Naive thymus-derived CD4-positive, alpha-beta T cell (primary cell): ENCODE data around the gene CHI3L2. TPM values are rescaled to one million over a fixed set of nuclear protein-coding genes. Genes with fewer than 3 reads are reported as not detected.

Source experiments
- ATAC-seq: fragments of 150-1000 bp; cut with Tn5 transposase; 2 replicates; pipeline ENCODE4 v1.10.0; 2021; ENCODE audit warnings: mild to moderate bottlenecking, moderate library complexity
- CTCF ChIA-PET: fragments of 350-600 bp; sonication (Branson Sonifier 250); formaldehyde crosslinking; loops from one replicate; lab custom pipeline; 2021; ENCODE audit warnings: antibody characterized with exemption; lab: Charles Lee
- POLR2A ChIA-PET: fragments of 350-600 bp; sonication (Branson Sonifier 250); formaldehyde crosslinking; loops from one replicate; lab custom pipeline; 2021; ENCODE audit warnings: antibody characterized with exemption, inconsistent platforms; lab: Charles Lee
- DNase-seq, 9 donors: peaks; one replicate each; pipeline versions ENCODE4 v3.0.0 to v3.0.0-alpha.2; 2020 to 2022; ENCODE audit warnings: mixed read lengths in 1 of 9
- H3K27ac ChIP-seq: one replicate; pipeline ENCODE4 v1.7.0; 2013; ENCODE audit warnings: mild to moderate bottlenecking, low read depth, low read length, moderate library complexity
- H3K27me3 ChIP-seq, 2 donors: one replicate each; pipeline ENCODE4 v1.7.0; 2013; ENCODE audit warnings: low read length in 2 of 2, mild to moderate bottlenecking in 2 of 2, moderate library complexity in 2 of 2; ENCODE audit not compliant: control insufficient read depth in 2 of 2, insufficient read depth in 2 of 2
- H3K36me3 ChIP-seq, 3 experiments: 1 replicate in 2 of 3; 2 replicates in 1 of 3; pipeline ENCODE4 v1.7.0; 2013; ENCODE audit warnings: low read length in 3 of 3, mild to moderate bottlenecking in 3 of 3, moderate library complexity in 1 of 3; ENCODE audit not compliant: insufficient read depth in 3 of 3, control insufficient read depth in 2 of 3
- H3K4me1 ChIP-seq, 2 donors: one replicate each; pipeline ENCODE4 v1.7.0; 2013; ENCODE audit warnings: low read length in 2 of 2, mild to moderate bottlenecking in 2 of 2, moderate library complexity in 1 of 2; ENCODE audit not compliant: control insufficient read depth in 2 of 2, insufficient read depth in 2 of 2
- H3K4me3 ChIP-seq: 2 replicates; pipeline ENCODE4 v1.7.0; 2013; ENCODE audit warnings: mild to moderate bottlenecking, low read length
- H3K9me3 ChIP-seq, 3 experiments: 1 replicate in 2 of 3; 2 replicates in 1 of 3; pipeline ENCODE4 v1.7.0; 2013; ENCODE audit warnings: low read length in 3 of 3; ENCODE audit not compliant: control insufficient read depth in 2 of 3
- H3K27ac Mint-ChIP-seq, 9 donors: one replicate each; pipeline ENCODE4 v1.8.0; 2020 to 2022; ENCODE audit warnings: mixed read lengths in 9 of 9, mild to moderate bottlenecking in 8 of 9, moderate library complexity in 5 of 9, inconsistent platforms in 2 of 9
- H3K27me3 Mint-ChIP-seq, 5 donors: one replicate each; pipeline ENCODE4 v1.8.0; 2021 to 2022; ENCODE audit warnings: mixed read lengths in 5 of 5, mild to moderate bottlenecking in 1 of 5
- H3K36me3 Mint-ChIP-seq, 5 donors: one replicate each; pipeline ENCODE4 v1.8.0; 2020 to 2022; ENCODE audit warnings: mixed read lengths in 5 of 5, mild to moderate bottlenecking in 3 of 5, inconsistent platforms in 1 of 5
- H3K4me1 Mint-ChIP-seq, 7 donors: one replicate each; pipeline ENCODE4 v1.8.0; 2020 to 2022; ENCODE audit warnings: mixed read lengths in 7 of 7, mild to moderate bottlenecking in 3 of 7, inconsistent platforms in 1 of 7
- H3K4me3 Mint-ChIP-seq, 10 donors: one replicate each; pipeline ENCODE4 v1.8.0; 2020 to 2022; ENCODE audit warnings: mild to moderate bottlenecking in 10 of 10, mixed read lengths in 10 of 10, moderate library complexity in 6 of 10, inconsistent platforms in 2 of 10
- H3K9me3 Mint-ChIP-seq, 11 donors: one replicate each; pipeline ENCODE4 v1.8.0; 2020 to 2022; ENCODE audit warnings: mixed read lengths in 11 of 11, mild to moderate bottlenecking in 4 of 11, inconsistent platforms in 1 of 11, moderate library complexity in 1 of 11
- intact Hi-C, 2 donors: fragments of 100-400 bp; cut with micrococcal nuclease; formaldehyde crosslinking; loops; one replicate each; pipeline ENCODE4 v1.15.1; 2023
- polyA plus RNA-seq, 2 donors: library from polyadenylated mRNA; unstranded; fragments of 300-500 nt; fragmentation: Illumina TruSeq; gene quantifications; one replicate each; pipeline ENCODE4 v1.2.3, GENCODE V29; 2021
- total RNA-seq, 6 experiments: library from RNA in 5 of 6; stranded (reverse) in 5 of 6; gene quantifications; 1 replicate in 5 of 6; 2 replicates in 1 of 6; pipeline ENCODE4 v1.2.3 and lab custom pipeline; 2021 to 2026

Gene CHI3L2
- total and polyA plus RNA-seq, 7 experiments from 2014 or later: 7.0 to 136 (median 29.1) TPM

DNA sequence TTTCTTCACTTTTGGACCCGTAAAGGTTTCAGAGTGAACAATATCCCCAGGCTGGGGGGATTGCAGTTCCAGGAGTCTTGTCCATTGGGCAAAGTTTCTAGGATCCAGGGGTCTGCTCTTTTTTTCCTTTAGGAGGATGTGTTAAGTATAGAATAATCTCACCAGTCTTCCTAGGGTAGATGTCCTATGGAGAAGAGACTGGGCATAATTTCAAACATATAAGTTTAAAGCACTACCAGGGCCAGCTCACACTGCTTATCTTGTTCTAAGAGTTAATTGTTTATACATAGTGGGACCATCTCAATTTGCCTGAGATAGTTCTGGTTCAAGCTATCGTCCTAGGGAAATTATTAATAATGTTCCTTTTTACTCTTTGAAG lies 1.2 kb downstream of the CHI3L2 start:
- peaks cover 0 to 6% (median 0%) of the 10 kb centered on the region in 11 donors for H3K9me3 Mint-ChIP-seq
- Histone ChIP-seq H3K4me1 (peaks cover 52 to 75% of the 10 kb centered on the region in 2 donors), H3K4me3 (no peak overlapping the region), H3K9me3 (no peaks in the 10 kb centered on the region), H3K36me3 (no peaks in the 10 kb centered on the region), H3K27ac (peak overlapping the region; percentile 71), H3K27me3 (no peaks in the 10 kb centered on the region)
- H3K36me3 Mint-ChIP-seq: peaks cover 0 to 10% (median 5%) of the 10 kb centered on the region in 5 donors
- H3K4me1 Mint-ChIP-seq: peaks cover 47 to 90% (median 86%) of the 10 kb centered on the region in 7 donors
- intact Hi-C loops: loop anchor here (2.0 to 10.0 kb wide), 3 partner anchors 22 to 529 kb away; partner anchors contain the start of genes C1orf162 (in 1 of the 2) and DDX20 (in 1 of the 2)
- ChIA-PET POLR2A (interaction anchor here (0.5 to 18.8 kb wide), 8 partner anchors 12 to 1681 kb away, joined by 3 to 1128 read pairs (median 4); partner anchors contain the start of gene DENND2D), CTCF (interaction anchor here (0.6 to 17.6 kb wide), 10 partner anchors 8 to 198 kb away, joined by 3 to 341 read pairs (median 3); partner anchors contain the start of gene DENND2D)
- no peak for ATAC-seq
- H3K4me3 Mint-ChIP-seq: peak overlapping the region in 8 of 10 donors; percentile 7 to 88 (median 70)
- DNase-seq: no peak
- H3K27ac Mint-ChIP-seq: peak overlapping the region; percentile 30 to 99 (median 93)
- no peaks in the 10 kb centered on the region for H3K27me3 Mint-ChIP-seq

DNA sequence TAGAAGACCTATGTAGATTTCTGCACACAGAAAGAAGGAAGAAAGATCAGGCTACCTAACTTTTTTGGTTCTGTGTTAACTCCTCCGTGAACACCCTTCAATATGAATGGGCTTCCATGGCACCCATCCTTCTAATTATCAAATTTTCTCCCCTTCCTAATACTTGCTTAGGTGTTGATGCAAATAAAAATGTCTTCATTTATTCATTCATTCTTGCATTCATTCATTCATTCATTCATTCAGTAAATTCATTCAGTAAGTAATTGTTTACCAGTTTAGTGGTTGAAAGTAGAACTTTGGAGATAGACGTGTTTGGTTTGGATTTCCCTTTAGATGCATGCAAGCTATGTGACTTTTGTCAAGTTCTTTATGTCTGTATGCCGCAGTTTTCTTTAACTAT lies 4.6 kb downstream of the CHI3L2 start:
- Histone ChIP-seq H3K4me1 (peaks cover 25 to 47% of the 10 kb centered on the region in 2 donors), H3K36me3 (peaks cover 0 to 6% (median 0%) of the 10 kb centered on the region in 3 experiments), H3K9me3 (no peaks in the 10 kb centered on the region), H3K27me3 (no peaks in the 10 kb centered on the region), H3K27ac (no peak overlapping the region), H3K4me3 (no peak overlapping the region)
- H3K27me3 Mint-ChIP-seq: no peaks in the 10 kb centered on the region
- H3K36me3 Mint-ChIP-seq: peaks cover 13 to 36% (median 28%) of the 10 kb centered on the region in 5 donors
- no peak for ATAC-seq
- peaks cover 0 to 6% (median 0%) of the 10 kb centered on the region in 11 donors for H3K9me3 Mint-ChIP-seq
- peaks cover 36 to 87% (median 75%) of the 10 kb centered on the region in 7 donors for H3K4me1 Mint-ChIP-seq
- intact Hi-C loops: no loop called here
- ChIA-PET CTCF (interaction anchor here (0.6 to 1.4 kb wide), 2 partner anchors 9 to 10 kb away, joined by 3 to 4 read pairs; no protein-coding TSS in a partner anchor), POLR2A (interaction anchor here (0.9 to 8.7 kb wide), 5 partner anchors 15 to 97 kb away, joined by 3 to 99 read pairs (median 4); no protein-coding TSS in a partner anchor)
- no peak for DNase-seq
- H3K4me3 Mint-ChIP-seq: peak overlapping the region; percentile 38 to 94 (median 80)
- peak overlapping the region in 7 of 9 donors; percentile 4 to 99 (median 55) for H3K27ac Mint-ChIP-seq

DNA sequence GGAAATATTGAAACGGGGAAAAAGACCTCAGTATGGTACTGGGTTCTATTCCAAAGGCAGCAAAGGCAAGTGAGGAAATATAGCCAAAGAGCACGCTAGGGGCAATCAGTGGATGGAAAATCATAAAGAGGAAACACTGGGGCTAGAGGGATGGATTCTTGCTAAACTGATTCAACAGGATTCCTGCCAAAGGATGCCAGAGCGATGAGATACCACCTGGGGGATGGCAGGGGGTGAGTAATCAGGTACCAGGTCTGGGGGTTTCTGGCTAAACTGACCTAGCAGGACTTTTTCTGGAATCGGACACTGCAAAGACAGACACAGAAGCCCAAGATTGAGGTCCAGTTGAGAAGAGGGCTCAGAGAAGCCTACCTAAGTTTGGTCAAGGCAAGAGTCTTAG lies 6.7 kb downstream of the CHI3L2 start:
- Mint-ChIP-seq H3K9me3 (peaks cover 0 to 6% (median 3%) of the 10 kb centered on the region in 11 donors), H3K4me1 (peaks cover 27 to 85% (median 65%) of the 10 kb centered on the region in 7 donors), H3K27me3 (no peaks in the 10 kb centered on the region), H3K4me3 (no peak overlapping the region), H3K36me3 (peaks cover 19 to 54% (median 49%) of the 10 kb centered on the region in 5 donors), H3K27ac (peak overlapping the region in 3 of 9 donors; percentile 61 to 83 (median 62))
- POLR2A ChIA-PET: interaction anchor here (1.3 kb wide), 1 partner anchor 8 kb away, joined by 3 read pairs; no protein-coding TSS in a partner anchor
- no peak for DNase-seq
- peaks cover 0 to 19% (median 0%) of the 10 kb centered on the region in 3 experiments for H3K36me3 ChIP-seq
- intact Hi-C loops: no loop called here
- CTCF ChIA-PET: no interaction called here
- no peak overlapping the region for H3K4me3 ChIP-seq
- H3K27ac ChIP-seq: no peak overlapping the region
- no peaks in the 10 kb centered on the region for H3K27me3 ChIP-seq
- no peak for ATAC-seq
- H3K9me3 ChIP-seq: no peaks in the 10 kb centered on the region
- H3K4me1 ChIP-seq: peaks cover 7 to 27% of the 10 kb centered on the region in 2 donors

DNA sequence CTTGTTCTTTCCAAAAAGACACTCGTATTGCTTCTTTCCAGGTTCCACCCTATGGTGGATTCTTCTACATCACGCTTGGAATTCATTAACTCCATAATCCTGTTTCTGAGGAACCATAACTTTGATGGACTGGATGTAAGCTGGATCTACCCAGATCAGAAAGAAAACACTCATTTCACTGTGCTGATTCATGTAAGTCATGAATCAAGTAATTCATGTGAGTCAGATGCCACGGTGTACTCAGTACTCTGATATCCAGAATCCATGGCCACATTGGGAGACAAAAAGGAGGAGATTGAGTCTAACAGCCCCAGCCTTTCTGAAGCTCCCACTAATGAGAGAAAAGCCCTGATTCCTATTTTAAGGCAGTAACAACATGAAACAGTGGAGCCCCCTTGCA lies 7.4 kb downstream of the CHI3L2 start:
- H3K4me3 Mint-ChIP-seq: no peak overlapping the region
- POLR2A ChIA-PET: interaction anchor here (1.3 kb wide), 1 partner anchor 9 kb away, joined by 3 read pairs; no protein-coding TSS in a partner anchor
- H3K9me3 ChIP-seq: no peaks in the 10 kb centered on the region
- intact Hi-C loops: no loop called here
- peaks cover 24 to 58% (median 55%) of the 10 kb centered on the region in 5 donors for H3K36me3 Mint-ChIP-seq
- no peaks in the 10 kb centered on the region for H3K27me3 Mint-ChIP-seq
- peak overlapping the region in 2 of 9 donors; percentile 61 to 83 for H3K27ac Mint-ChIP-seq
- no peak overlapping the region for H3K4me3 ChIP-seq
- ATAC-seq (no peak), DNase-seq (no peak)
- H3K27me3 ChIP-seq: no peaks in the 10 kb centered on the region
- H3K9me3 Mint-ChIP-seq: peaks cover 0 to 7% (median 1%) of the 10 kb centered on the region in 11 donors
- CTCF ChIA-PET: no interaction called here
- no peak overlapping the region for H3K27ac ChIP-seq
- H3K4me1 ChIP-seq: peaks cover 3 to 24% of the 10 kb centered on the region in 2 donors
- H3K4me1 Mint-ChIP-seq: peaks cover 29 to 88% (median 67%) of the 10 kb centered on the region in 7 donors
- peaks cover 0 to 25% (median 0%) of the 10 kb centered on the region in 3 experiments for H3K36me3 ChIP-seq

DNA sequence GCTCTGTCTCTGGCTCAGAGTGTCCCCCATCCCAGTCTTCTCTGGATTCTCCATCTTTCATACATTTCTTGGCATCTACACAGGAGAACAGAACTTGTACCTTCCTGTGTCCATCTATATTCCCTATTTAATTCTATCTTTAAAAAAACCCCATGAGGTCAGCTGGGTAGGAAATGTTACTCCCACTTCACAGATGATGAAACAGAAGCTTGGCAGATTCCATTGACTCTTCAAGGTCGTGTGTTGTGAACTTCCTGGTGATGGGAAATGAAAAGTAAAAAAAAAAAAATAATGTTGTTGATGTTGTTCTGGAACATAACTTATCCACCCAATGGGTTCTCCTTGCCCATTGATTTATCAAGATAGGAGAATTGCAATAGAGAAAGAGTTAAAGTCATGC lies 8.9 kb downstream of the CHI3L2 start:
- ATAC-seq (no peak), DNase-seq (no peak)
- H3K9me3 ChIP-seq: no peaks in the 10 kb centered on the region
- no peaks in the 10 kb centered on the region for H3K27me3 ChIP-seq
- no peak overlapping the region for H3K27ac ChIP-seq
- peaks cover 0 to 7% (median 0%) of the 10 kb centered on the region in 11 donors for H3K9me3 Mint-ChIP-seq
- POLR2A ChIA-PET: interaction anchor here (0.7 to 1.2 kb wide), 4 partner anchors 10 to 95 kb away, joined by 3 to 6 read pairs (median 3); no protein-coding TSS in a partner anchor
- no peaks in the 10 kb centered on the region for H3K27me3 Mint-ChIP-seq
- CTCF ChIA-PET: no interaction called here
- peaks cover 32 to 71% (median 64%) of the 10 kb centered on the region in 5 donors for H3K36me3 Mint-ChIP-seq
- H3K36me3 ChIP-seq: peaks cover 0 to 39% (median 0%) of the 10 kb centered on the region in 3 experiments
- H3K4me1 ChIP-seq: peaks cover 0 to 11% of the 10 kb centered on the region in 2 donors
- no peak overlapping the region for H3K4me3 Mint-ChIP-seq
- intact Hi-C loops: no loop called here
- H3K27ac Mint-ChIP-seq: peak overlapping the region in 6 of 9 donors; percentile 5 to 83 (median 56)
- no peak overlapping the region for H3K4me3 ChIP-seq
- H3K4me1 Mint-ChIP-seq: peaks cover 24 to 88% (median 53%) of the 10 kb centered on the region in 7 donors

DNA sequence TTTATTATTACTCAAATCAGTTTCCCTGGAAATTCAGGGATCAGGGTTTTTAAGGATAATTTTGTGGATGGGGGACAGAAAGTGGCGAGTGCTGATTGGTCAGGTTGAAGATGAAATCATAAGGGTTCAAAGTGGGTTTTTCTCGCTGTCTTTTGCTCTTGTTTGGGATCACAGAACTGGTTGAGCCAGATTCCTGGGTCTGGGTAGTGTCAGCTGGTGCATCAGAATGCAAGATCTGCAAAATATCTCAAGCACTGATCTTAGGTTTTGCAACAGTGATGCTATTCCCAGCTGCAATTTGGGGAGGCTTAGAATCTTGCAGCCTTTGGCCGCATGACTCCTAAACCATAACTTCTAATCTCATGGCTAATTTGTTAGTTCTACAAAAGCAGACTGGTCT lies 9.3 kb downstream of the CHI3L2 start:
- peak overlapping the region in 4 of 9 donors; percentile 5 to 83 (median 51) for H3K27ac Mint-ChIP-seq
- Histone ChIP-seq H3K27me3 (no peaks in the 10 kb centered on the region), H3K4me3 (no peak overlapping the region), H3K4me1 (peaks cover 0 to 8% of the 10 kb centered on the region in 2 donors), H3K27ac (no peak overlapping the region), H3K9me3 (no peaks in the 10 kb centered on the region), H3K36me3 (peaks cover 0 to 43% (median 0%) of the 10 kb centered on the region in 3 experiments)
- ChIA-PET POLR2A (interaction anchor here (0.7 to 1.2 kb wide), 3 partner anchors 11 to 95 kb away, joined by 3 to 6 read pairs (median 3); no protein-coding TSS in a partner anchor), CTCF (interaction anchor here (0.7 to 1.2 kb wide), 2 partner anchors 14 to 21 kb away, joined by 3 read pairs; no protein-coding TSS in a partner anchor)
- peaks cover 20 to 85% (median 49%) of the 10 kb centered on the region in 7 donors for H3K4me1 Mint-ChIP-seq
- no peak overlapping the region for H3K4me3 Mint-ChIP-seq
- H3K27me3 Mint-ChIP-seq: no peaks in the 10 kb centered on the region
- intact Hi-C loops: no loop called here
- H3K36me3 Mint-ChIP-seq: peaks cover 32 to 73% (median 66%) of the 10 kb centered on the region in 5 donors
- ATAC-seq (no peak), DNase-seq (no peak)
- H3K9me3 Mint-ChIP-seq: peaks cover 0 to 7% (median 0%) of the 10 kb centered on the region in 11 donors
